ENCODE measurements around the gene ADNP2.

GRCh38 chr18:80163183-80163582 lies 54.1 kb downstream of the ADNP2 start:
- TF ChIP-seq CTCF (IDR thresholded peaks at IDR 0.05) (no peak), POLR2A (IDR thresholded peaks at IDR 0.05) (no peak), POLR2AphosphoS5 (IDR thresholded peaks at IDR 0.05) (no peak), EP300 (IDR thresholded peaks at IDR 0.05) (no peak)

Measured in gastroesophageal sphincter (tissue), 3 donors.